ENCODE results near the gene TCEAL7.

GRCh38 chrX:103304705-103305104 lies 25.3 kb upstream of the TCEAL7 start:
- no peak for TF ChIP-seq SUZ12 (IDR thresholded peaks at IDR 0.05; ENCODE audit: extremely low read depth, insufficient read depth, insufficient read length)
- no peak for TF ChIP-seq ZNF274 (IDR thresholded peaks at IDR 0.05; ENCODE audit: low read depth, low read length)
